ENCODE measurements around the gene PAPOLB. TPM values are rescaled to one million over a fixed set of nuclear protein-coding genes. Genes with fewer than 3 reads are reported as not detected.

PAPOLB gene
- total and polyA plus RNA-seq, 4 donors, result 0.01 to 1.9 (median 0.14) TPM

GRCh38 chr7:4854916-4855315 is 6.9 kb downstream of the PAPOLB start:
- DNase-seq, result peak in 1 of 3 donors; percentile 34
- H3K36me3 ChIP-seq (ENCODE audit: control insufficient read depth in 4 of 4, insufficient read depth in 4 of 4, low read length in 4 of 4), result peaks cover 0 to 6% (median 0%) of the 10 kb centered on the region in 4 donors
- H3K9ac ChIP-seq (ENCODE audit: insufficient read depth in 1 of 2, low read length in 2 of 2), result peak overlapping the region in 1 of 2 donors; percentile 1
- no peaks in the 10 kb centered on the region for H3K9me3 ChIP-seq (ENCODE audit: control insufficient read depth in 4 of 4, insufficient read depth in 3 of 4, low read length in 3 of 4)
- no peak overlapping the region for H3K4me3 ChIP-seq
- ATAC-seq (ENCODE audit: insufficient read depth, low FRiP score), result no peak
- peaks cover 0 to 8% (median 4%) of the 10 kb centered on the region in 5 donors for H3K4me1 ChIP-seq (ENCODE audit: control insufficient read depth in 5 of 5, insufficient read depth in 5 of 5, low read length in 5 of 5)
- no peaks in the 10 kb centered on the region for H3K27me3 ChIP-seq (ENCODE audit: control insufficient read depth in 3 of 3, insufficient read depth in 3 of 3, low read length in 2 of 3)
- WGBS, 2 donors, result 74 to 79% methylated on average over 6 of the region's 6 CpGs
- TF ChIP-seq, protein P1, sequence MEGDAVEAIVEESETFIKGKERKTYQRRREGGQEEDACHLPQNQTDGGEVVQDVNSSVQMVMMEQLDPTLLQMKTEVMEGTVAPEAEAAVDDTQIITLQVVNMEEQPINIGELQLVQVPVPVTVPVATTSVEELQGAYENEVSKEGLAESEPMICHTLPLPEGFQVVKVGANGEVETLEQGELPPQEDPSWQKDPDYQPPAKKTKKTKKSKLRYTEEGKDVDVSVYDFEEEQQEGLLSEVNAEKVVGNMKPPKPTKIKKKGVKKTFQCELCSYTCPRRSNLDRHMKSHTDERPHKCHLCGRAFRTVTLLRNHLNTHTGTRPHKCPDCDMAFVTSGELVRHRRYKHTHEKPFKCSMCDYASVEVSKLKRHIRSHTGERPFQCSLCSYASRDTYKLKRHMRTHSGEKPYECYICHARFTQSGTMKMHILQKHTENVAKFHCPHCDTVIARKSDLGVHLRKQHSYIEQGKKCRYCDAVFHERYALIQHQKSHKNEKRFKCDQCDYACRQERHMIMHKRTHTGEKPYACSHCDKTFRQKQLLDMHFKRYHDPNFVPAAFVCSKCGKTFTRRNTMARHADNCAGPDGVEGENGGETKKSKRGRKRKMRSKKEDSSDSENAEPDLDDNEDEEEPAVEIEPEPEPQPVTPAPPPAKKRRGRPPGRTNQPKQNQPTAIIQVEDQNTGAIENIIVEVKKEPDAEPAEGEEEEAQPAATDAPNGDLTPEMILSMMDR (IDR thresholded peaks at IDR 0.05; ENCODE audit: control extremely low read depth, extremely low read depth), result no peak
- no peak overlapping the region for H3K27ac ChIP-seq (ENCODE audit: low read depth in 1 of 2, low read length in 1 of 2)

GRCh38 chr7:4851459-4852422 is 10.1 kb downstream of the PAPOLB start:
- Histone ChIP-seq H3K4me1 (ENCODE audit: control insufficient read depth in 5 of 5, insufficient read depth in 5 of 5, low read length in 5 of 5) (peaks cover 0 to 16% (median 4%) of the 10 kb centered on the region in 5 donors), H3K27me3 (ENCODE audit: control insufficient read depth in 3 of 3, insufficient read depth in 3 of 3, low read length in 2 of 3) (no peaks in the 10 kb centered on the region), H3K27ac (ENCODE audit: low read depth in 1 of 2, low read length in 1 of 2) (no peak overlapping the region), H3K9me3 (ENCODE audit: control insufficient read depth in 4 of 4, insufficient read depth in 3 of 4, low read length in 3 of 4) (no peaks in the 10 kb centered on the region), H3K9ac (ENCODE audit: insufficient read depth in 1 of 2, low read length in 2 of 2) (no peak overlapping the region), H3K4me3 (no peak overlapping the region), H3K36me3 (ENCODE audit: control insufficient read depth in 4 of 4, insufficient read depth in 4 of 4, low read length in 4 of 4) (peaks cover 0 to 6% (median 0%) of the 10 kb centered on the region in 4 donors)
- ATAC-seq (ENCODE audit: insufficient read depth, low FRiP score) (no peak), DNase-seq (peak in 1 of 3 donors; percentile 6)
- TF ChIP-seq, protein P1 (IDR thresholded peaks at IDR 0.05; ENCODE audit: control extremely low read depth, extremely low read depth), result no peak
- WGBS, 2 donors, result 74 to 77% methylated on average over 6 of the region's 6 CpGs

DNA sequence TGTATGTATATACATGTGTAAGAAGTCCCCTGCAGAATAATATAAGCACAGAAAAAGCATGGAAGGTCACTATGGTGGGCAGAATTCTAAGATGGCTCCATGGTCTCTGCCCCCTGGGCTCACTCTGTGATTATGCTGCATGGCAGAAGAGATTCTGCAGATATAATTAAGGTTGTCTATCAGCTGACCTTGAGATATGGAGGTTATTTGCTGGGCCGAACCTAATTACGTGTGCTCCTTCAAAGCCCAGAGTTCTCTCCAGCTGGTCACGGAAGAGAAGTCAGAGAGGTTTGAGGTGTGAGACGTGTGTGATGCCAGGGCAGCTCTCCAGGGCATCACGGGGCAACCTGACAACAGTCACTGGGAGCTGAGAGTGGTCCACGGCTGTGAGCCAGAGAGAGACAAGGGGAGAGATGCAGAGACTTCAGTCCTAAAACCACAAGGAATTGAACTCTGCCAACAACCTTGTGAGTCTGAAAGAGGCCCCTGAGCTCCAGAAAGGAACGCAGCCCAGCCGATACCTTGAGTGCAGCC is 11.5 kb downstream of the PAPOLB start:
- Histone ChIP-seq H3K36me3 (ENCODE audit: control insufficient read depth in 4 of 4, insufficient read depth in 4 of 4, low read length in 4 of 4) (peaks cover 0 to 6% (median 0%) of the 10 kb centered on the region in 4 donors), H3K4me1 (ENCODE audit: control insufficient read depth in 5 of 5, insufficient read depth in 5 of 5, low read length in 5 of 5) (peaks cover 0 to 18% (median 4%) of the 10 kb centered on the region in 5 donors), H3K27me3 (ENCODE audit: control insufficient read depth in 3 of 3, insufficient read depth in 3 of 3, low read length in 2 of 3) (no peaks in the 10 kb centered on the region), H3K27ac (ENCODE audit: low read depth in 1 of 2, low read length in 1 of 2) (no peak overlapping the region), H3K4me3 (no peak overlapping the region), H3K9me3 (ENCODE audit: control insufficient read depth in 4 of 4, insufficient read depth in 3 of 4, low read length in 3 of 4) (no peaks in the 10 kb centered on the region), H3K9ac (ENCODE audit: insufficient read depth in 1 of 2, low read length in 2 of 2) (no peak overlapping the region)
- ATAC-seq (ENCODE audit: insufficient read depth, low FRiP score), result no peak
- 92 to 94% methylated on average over 8 of the region's 8 CpGs for WGBS, 2 donors
- TF ChIP-seq, protein P1 (IDR thresholded peaks at IDR 0.05; ENCODE audit: control extremely low read depth, extremely low read depth), result no peak
- DNase-seq, result no peak
